RKO (cell line): ENCODE results near the gene ABHD14A.

Experiments
- DNase-seq: peaks from one replicate; pipeline ENCODE4 v3.0.0-alpha.2; 2016; ENCODE audit warnings: low spot score

The ABHD14A gene

DNA sequence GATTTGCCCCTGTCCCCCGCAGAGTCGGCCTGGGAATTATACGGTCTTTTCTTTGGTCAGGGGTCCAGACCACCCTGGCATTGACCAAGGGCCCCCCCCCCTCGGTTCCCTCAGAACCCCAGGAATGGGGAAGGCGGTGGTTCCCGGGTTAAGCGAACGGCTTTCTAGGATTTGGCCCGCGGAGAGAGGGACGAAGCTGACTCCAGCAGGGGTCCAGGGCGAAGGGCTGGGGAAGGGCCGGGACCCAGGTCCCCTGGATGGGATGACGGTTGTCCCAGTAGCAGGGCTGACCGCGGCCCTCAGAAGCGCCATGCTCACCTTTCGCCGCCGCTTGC lies 33.4 kb upstream of the ABHD14A start:
- DNase-seq = no peak

DNA sequence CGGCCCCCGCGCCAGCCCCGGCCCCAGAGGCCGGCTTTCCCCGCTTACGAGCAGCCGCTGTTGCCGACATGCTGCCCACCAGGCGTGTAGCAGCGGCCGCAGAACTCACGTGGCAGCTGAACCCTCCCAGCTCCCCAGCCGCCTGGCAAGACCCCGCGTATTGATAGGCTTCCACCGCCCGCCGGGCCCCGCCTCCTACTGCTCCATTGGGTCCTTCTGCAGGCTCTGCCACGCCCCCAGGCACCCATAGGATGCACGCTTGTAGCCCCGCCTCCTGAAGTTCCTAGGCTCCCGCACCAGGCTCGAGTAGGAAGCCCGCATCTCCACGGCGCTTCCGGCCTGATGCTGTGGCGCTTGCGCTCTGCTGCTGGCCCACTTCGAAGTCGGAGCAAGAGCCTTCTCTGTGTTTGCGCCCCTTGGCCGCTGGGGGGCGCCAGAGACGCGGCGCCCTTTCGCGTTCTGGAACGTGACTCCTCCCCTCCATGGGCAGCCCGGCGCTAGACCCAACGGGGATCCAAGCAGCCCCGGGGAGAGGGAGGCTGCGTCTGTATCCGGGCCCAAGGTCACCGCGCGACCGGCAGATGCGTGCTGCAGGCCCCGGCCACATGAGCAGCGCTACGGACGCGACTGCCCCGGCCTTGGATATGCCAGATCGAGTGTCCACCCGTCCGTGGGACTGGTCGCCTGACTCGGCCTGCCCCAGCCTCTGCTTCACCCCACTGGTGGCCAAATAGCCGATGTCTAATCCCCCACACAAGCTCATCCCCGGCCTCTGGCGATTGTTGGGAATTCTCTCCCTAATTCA lies 32.9 kb upstream of the ABHD14A start, which contains the start of the genes PARP3 and RRP9:
TSS of gene PARP3 (plus strand) at position 566 of the 805 bp plus-strand sequence. CDS start 993 bp downstream, outside the sequence.
TSS of gene RRP9 (minus strand) at position 107 of the 805 bp plus-strand sequence. CDS start at position 70, 37 bp downstream.
- DNase-seq = peak; percentile 100

DNA sequence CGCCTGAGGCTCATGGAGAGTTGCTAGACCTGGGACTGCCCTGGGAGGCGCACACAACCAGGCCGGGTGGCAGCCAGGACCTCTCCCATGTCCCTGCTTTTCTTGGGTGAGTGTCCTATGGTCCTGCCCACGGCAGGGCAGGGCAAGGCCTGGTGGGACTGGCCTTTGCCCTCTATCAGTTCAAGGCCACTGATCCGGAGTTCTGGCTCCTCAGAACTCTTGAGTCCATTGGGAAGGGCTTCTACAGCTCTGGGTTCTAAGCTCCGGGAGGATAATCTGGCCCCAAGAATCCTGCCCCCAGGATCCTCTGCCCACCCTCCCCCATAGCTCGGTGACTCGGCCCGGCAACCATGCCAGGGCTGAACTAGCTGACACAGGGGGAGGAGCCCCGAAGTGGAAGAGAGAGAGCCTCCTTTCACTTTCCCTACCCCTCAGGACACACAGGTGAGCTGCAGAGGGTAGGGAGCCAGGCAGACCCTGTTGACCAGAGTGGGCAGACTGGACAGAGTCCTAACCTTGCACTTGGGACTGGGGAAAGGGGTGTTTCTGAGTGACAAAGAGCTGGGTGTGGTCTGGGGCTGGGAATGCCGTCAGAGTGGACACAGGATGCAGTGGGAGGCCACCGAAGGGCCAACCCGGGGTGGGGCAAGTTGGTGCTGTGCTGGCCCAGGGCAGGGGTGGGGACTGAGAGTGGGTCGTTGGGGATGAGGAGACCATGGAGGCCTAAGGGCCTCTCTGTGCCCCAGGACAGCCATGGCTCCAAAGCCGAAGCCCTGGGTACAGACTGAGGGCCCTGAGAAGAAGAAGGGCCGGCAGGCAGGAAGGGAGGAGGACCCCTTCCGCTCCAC lies 32.0 kb upstream of the ABHD14A start:
- peak; percentile 78 for DNase-seq

GRCh38 chr3:51943451-51944391 lies 31.1 kb upstream of the ABHD14A start:
- DNase-seq = no peak

- no peak for DNase-seq
Measured at GRCh38 chr3:51944451-51945021, 30.3 kb upstream of the ABHD14A start.

DNA sequence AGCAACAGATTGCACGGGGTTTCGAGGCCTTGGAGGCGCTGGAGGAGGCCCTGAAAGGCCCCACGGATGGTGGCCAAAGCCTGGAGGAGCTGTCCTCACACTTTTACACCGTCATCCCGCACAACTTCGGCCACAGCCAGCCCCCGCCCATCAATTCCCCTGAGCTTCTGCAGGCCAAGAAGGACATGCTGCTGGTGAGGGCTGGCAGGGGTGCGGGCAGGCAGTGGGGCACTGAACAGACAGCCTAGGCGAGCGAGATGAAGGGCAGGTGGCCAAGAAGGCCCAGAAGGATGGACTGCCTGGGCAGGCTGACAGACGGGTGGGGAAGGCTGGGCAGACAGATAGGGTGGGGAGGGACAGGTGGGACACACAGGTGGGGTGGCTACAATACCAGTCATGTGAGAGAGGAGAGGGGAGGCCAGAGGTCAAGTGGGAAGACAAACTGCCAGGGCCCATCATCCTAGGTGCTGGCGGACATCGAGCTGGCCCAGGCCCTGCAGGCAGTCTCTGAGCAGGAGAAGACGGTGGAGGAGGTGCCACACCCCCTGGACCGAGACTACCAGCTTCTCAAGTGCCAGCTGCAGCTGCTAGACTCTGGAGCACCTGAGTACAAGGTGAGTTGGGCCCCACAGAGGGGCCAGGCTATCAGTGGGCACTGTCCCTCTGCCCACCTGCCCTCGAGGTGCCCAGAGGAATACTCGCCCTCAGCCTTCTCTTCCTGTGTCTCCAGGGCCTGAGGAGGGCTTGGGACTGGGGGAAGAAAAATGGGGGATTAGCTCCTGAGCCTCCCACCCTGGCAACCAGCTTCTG lies 29.6 kb upstream of the ABHD14A start:
- DNase-seq = no peak

- DNase-seq = no peak
Measured at GRCh38 chr3:51945926-51946705, 28.7 kb upstream of the ABHD14A start.

DNA sequence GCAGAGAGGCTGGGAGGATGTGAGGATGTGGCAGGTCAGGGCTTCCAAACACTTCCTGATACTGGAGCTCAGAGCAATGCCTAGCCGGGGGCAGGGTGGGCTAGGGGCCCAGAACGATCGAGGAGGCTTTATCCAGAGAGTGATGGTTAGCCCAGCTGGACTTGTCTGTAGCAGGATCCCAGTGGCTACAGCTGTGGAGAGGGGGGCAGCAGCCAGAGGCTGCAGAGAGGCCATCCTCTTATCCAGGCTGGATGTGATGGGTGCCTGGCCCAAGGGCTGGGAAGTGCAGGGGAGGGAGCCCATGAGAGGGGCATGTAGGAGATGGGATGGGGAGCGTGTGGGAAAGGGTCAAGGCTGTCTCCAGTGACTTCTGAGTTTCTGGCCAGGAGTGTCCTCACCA lies 28.1 kb upstream of the ABHD14A start:
- DNase-seq = no peak

DNA sequence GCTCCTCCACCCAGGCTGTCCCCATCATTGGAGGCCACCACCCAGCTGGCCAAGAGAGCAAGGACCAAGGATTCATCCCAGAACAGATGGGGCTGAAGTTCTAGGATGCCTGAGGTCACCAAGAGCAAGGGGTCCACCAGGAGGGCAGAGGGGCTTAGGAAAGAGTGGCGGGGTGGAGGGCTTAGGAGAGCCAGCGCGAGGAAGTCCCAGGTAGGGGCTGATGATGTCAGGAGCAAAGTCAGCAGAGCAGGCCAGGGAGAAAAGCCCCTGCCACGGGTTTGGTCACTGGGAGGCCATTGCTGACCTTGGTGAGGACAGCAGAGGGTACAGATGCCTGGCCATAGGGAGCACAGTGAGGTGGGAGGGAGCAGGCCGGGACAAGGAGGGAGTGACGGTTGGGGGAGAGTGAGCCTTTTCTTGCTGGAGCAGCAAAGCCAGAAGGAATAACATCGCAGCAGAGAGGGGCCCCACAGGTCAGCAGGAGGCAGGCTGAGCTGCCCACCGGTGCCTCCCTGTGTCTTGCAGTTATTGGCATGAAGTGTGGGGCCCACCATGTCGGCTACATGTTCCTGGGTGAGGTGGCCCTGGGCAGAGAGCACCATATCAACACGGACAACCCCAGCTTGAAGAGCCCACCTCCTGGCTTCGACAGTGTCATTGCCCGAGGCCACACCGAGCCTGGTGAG lies 27.5 kb upstream of the ABHD14A start:
- no peak for DNase-seq

DNA sequence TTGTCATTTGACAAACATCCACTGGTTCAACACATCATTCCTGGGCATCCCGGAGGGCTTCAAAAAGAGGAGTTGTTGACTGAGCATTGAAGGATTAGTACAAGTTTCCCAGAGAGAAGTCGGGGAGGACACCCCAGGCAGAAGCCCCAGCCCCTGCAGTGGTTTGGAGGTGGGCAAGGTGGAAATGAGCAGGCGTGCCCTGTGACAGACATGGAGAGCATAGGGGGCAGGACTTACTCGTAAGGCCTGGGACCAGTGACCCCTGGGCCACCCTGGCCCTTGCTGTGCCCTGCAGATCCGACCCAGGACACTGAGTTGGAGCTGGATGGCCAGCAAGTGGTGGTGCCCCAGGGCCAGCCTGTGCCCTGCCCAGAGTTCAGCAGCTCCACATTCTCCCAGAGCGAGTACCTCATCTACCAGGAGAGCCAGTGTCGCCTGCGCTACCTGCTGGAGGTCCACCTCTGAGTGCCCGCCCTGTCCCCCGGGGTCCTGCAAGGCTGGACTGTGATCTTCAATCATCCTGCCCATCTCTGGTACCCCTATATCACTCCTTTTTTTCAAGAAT lies 26.8 kb upstream of the ABHD14A start:
- no peak for DNase-seq

DNA sequence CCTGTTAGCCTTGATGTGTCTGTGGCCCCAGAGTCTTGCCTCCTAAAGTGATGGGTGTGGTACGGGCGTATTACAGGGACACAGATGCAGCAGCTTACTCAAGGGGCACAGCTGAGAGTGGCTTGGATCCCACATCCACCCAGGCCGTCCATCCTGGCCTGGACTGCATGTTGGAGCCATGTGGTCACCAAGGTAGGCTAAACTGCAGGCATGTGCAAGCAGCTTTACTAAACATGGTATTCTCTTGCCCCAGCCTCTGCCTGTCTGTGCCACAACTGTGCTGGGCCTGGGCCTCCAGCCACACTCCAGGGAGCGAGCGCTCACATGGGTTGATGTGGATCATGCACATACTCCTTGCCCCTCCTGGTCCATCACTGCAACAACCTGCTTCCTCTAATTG lies 25.7 kb upstream of the ABHD14A start:
- no peak for DNase-seq

- no peak for DNase-seq
Measured at GRCh38 chr3:51950899-51951298, 24.0 kb upstream of the ABHD14A start.

DNA sequence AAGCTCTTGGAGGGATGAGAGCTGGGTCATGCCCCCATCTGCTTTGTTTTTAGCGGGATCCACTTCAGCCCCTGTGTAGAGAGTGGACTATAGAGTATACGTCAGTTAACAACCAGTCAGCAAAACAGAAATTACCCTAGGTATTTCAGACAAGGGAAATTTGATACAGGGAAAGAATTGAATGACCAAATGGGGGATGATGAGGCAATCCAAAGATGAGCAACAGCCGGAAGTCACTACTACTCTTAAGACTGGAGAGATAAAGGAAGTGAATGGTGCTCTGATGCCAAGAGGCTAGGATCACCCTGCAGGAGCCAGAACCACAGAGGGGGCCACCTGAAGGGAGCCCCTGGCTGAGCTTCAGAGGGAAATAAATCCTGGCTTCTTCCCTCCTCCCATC lies 21.4 kb upstream of the ABHD14A start:
- peak; percentile 66 for DNase-seq

DNA sequence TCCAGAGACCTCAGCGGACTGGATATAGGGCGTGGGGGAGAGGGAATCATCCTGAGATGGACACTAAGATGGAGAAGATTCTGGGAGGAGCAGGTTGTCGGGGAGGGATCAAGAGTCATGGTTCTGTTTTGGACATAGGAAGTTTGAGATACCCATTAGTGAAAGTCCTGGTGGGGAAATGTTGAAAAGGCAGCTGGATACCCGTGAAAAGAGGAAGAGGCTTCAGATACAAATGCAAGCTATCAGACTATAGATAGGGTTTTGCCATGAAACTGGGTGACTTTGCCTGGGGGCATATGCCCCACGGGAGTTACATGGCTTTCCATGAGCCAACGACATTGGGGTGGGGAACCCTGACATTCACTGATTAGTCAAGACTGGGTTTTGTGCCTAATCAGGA lies 20.8 kb upstream of the ABHD14A start:
- DNase-seq = no peak

DNA sequence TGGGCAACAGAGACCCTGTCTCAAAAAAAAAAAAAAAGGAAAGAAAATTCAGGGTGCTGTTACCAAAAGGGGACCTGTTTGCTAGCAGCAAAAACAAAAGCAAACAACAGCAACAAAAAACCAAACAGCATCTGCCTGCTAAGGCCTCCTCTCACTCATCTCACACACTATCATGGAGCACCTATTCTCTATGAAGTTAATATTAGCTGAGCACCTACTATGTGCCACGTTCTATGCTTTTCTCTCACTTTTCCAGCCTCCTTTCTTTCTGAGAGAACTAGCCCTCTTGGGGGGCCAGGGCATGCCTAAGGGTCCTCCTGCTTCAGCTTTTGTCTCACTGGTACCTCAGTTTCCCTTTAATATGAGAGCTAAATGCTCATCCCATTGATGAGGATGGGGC lies 20.2 kb upstream of the ABHD14A start:
- DNase-seq = no peak

DNA sequence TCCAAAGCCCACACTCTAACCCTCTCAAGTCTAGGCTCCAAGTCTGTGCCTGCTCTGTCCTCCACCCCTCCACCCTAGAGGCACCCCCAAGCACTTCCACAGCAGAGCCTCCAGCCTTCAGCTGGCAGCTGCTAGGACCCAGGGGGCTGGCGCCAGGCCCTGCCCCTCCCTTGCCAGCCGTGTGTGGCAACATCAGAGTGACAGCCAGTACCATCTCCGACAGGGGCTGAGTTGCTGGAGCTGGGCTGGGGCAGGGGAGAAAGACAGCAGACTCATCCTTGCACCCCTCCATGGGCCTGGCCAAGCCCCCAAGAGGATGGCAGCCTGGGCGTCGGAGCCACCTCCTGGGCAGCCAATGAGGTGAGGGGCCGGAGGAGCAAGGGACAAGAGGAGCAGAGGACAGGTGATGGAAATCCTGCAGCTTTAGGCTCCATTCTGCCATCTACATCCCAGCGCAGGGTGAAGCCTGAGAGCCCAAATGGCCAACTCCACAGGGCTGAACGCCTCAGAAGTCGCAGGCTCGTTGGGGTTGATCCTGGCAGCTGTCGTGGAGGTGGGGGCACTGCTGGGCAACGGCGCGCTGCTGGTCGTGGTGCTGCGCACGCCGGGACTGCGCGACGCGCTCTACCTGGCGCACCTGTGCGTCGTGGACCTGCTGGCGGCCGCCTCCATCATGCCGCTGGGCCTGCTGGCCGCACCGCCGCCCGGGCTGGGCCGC lies 19.5 kb upstream of the ABHD14A start, which contains the start of gene GPR62:
TSS of gene GPR62 (plus strand) at position 207 of the 718 bp plus-strand sequence. CDS start at position 479, 272 bp downstream.
- DNase-seq = no peak

DNA sequence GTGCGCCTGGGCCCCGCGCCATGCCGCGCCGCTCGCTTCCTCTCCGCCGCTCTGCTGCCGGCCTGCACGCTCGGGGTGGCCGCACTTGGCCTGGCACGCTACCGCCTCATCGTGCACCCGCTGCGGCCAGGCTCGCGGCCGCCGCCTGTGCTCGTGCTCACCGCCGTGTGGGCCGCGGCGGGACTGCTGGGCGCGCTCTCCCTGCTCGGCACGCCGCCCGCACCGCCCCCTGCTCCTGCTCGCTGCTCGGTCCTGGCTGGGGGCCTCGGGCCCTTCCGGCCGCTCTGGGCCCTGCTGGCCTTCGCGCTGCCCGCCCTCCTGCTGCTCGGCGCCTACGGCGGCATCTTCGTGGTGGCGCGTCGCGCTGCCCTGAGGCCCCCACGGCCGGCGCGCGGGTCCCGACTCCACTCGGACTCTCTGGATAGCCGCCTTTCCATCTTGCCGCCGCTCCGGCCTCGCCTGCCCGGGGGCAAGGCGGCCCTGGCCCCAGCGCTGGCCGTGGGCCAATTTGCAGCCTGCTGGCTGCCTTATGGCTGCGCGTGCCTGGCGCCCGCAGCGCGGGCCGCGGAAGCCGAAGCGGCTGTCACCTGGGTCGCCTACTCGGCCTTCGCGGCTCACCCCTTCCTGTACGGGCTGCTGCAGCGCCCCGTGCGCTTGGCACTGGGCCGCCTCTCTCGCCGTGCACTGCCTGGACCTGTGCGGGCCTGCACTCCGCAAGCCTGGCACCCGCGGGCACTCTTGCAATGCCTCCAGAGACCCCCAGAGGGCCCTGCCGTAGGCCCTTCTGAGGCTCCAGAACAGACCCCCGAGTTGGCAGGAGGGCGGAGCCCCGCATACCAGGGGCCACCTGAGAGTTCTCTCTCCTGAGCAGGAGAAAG lies 18.7 kb upstream of the ABHD14A start:
- DNase-seq = no peak
